ENCODE measurements around the gene MUC22.

- TF ChIP-seq CTCF (IDR thresholded peaks at IDR 0.05; ENCODE audit: low read depth, low read length), result peak; percentile 43
- no peak for TF ChIP-seq EZH2phosphoT487 (IDR thresholded peaks at IDR 0.05; ENCODE audit: low read depth)
Observed at GRCh38 chr6:31058128-31058894, 48.0 kb downstream of the MUC22 start.

All from OCI-LY3 (cell line).